Putamen (tissue), 1 donor: ENCODE measurements around the gene SRD5A3.
A peak's percentile ranks its signal among the peaks of the same experiment; 100 is the strongest.

Source experiments
- DNase-seq: peaks from one replicate; pipeline ENCODE4 v3.0.0-alpha.2; 2016; ENCODE audit warnings: low spot score

SRD5A3 gene

DNA sequence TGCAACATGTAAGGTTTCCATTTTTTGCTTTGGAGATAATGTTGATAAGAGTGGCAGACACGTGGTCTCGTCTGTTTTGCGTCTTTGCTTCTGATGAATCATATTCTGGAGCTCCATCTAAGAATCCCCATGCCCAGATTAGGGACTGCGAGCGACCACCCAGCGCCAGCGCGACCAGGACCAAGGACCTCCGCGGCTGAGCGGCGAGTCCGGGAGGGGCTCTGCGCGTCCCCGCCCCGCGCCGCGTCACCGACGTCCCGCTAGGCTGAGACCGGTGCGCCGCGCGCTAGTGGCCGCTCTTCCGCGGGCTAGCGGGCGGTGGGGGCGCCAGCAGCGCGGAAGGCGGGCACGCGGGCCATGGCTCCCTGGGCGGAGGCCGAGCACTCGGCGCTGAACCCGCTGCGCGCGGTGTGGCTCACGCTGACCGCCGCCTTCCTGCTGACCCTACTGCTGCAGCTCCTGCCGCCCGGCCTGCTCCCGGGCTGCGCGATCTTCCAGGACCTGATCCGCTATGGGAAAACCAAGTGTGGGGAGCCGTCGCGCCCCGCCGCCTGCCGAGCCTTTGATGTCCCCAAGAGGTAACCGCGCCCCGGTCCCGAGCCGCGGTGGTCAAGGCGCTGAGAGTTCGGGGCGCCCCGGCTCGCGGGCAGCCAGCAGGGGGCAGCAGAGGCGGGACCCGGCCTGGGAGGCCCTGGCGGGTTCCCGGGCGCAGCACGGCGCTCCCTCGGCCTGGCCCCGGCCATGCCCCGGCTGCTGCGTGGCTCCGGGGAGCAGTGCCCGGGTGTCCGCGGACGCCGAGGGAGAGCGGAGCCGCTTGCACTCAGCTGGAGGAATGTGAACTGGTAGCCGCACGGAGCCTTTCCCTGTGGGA is at the start of gene SRD5A3:
TSS of gene SRD5A3 (plus strand) at position 263 of the 871 bp plus-strand sequence. CDS start at position 358, 95 bp downstream.
- peak; percentile 87 for DNase-seq

DNA sequence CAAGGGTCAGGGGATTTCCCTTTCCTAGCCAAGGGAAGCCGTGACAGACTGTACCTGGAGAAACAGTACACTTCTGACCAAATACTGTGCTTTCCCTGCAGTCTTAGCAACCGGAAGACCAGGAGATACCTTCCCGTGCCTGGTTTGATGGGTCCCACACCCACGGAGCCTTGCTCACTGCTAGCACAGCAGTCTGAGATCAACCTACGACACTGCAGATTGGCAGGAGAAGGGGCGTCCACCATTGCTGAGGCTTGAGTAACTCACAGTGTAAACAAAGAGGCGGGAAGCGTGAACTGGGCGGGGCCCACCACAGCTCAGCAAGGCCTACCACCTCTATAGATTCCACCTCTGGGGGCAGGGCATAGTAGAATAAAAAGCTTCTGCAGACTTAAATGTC is 48.7 kb upstream of the SRD5A3 start:
- DNase-seq = no peak

DNA sequence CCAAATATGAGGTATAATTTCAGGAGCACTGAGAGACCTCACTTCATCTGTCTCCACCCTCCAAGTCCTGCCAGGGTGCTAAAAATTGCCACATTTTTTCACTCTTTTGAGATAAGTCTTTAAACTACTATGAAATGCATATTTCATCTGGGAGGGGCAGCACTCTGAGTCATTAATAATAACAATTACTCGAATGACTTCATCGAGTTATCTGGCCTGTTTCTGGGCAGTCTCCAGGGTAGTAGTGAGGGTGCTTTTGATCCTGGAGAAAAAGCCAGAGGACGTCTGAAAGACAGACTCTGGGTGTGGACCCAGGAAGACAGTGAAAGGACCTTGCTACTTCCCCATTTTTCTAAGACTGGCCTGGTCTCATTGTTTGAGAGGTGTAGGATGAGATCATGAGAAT is 42.3 kb upstream of the SRD5A3 start:
- DNase-seq = no peak

DNA sequence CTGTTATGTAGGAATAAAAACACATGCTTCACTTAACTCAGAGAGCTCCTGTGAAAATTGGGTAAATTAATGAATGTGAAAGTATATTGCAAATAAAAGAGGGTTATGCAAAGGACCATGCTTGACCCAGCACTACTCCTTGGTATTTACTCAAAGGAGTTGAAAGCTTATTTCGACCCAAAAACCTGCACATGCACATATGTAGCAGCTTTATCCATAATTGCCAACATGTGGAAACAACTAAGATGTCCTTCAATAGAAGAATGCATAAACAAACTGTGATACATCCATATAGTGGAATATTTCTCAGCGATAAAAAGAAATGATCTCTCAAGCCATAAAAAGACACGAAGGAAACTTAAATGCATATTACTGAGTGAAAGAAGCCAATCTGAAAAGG is 41.7 kb upstream of the SRD5A3 start:
- no peak for DNase-seq

DNA sequence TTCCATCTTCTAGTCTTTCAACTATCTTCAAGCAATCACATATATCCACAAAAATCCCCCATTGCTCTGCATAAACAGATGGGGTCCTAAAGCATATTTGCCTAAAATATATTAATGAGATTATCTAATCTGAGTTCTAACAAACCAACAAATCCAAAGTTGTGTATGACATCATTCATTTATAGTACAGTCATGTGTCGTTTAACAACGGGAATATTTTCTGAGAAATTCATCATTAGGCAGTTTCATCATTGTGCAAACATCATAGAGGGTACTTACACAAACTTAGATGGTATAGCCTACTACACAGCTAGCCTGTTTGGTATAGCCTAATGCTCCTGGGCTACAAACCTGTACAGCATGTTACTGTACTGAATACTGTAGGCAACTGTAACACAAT is 38.0 kb upstream of the SRD5A3 start:
- DNase-seq = no peak

DNA sequence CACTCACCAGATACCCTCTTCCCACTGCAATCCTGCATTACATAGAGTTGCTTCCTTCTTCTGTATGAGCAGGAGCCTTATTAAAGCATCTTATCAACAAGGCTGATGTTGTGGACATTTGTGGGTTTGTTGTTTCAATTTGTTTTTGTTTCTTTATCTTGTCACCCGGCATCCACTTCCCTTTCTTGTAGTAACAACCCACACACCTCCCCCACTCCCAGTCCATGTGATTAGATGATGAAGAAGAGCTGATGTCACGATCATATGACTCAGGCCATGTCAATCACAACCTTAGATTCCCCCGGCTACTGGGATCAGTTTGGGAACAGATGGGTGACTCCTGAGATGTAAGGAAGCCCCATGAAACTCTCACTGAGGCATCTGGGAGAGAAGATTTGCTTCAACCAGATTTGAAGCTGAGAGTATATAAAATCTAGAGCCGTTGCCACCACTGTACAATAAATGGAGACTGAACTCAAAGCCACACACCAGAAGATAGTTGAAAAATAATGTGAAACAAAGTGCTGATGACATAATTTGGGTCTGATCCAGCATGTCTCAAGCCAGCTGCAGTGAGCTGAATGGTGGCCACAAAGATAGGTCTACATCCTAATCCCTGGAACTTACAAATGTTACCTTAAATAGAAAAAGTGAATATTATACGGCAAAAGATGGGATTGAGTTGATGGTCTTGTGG is 34.1 kb upstream of the SRD5A3 start:
- DNase-seq = peak; percentile 89

DNA sequence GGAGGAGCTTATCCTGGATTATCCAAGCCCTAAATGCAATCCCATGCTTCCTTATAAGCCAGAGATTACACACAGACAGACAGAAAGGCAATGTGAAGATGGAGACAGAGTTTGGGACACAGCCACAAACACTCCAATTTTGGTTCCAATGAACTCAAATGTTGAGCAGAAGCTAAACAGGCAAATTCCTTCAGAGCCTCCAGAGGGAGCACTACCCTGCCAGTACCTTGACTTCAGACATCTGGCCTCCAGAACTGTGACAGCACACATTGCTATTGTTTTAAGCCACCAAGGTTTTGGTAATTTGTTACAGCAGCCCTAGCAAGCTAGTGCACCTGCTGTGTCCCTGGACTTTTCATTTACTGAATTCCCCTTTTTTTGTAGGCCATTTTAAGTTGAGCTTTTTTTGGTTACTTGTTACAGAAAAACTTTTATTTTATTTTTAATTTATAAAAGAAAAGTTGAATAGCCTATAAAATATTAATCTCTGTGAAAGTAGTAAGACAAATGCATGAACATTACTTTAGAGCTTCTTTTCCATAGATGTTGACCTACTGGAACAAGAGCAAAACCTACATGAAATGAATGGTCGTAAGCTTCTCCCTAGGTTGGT is 33.4 kb upstream of the SRD5A3 start:
- DNase-seq = peak; percentile 78

DNA sequence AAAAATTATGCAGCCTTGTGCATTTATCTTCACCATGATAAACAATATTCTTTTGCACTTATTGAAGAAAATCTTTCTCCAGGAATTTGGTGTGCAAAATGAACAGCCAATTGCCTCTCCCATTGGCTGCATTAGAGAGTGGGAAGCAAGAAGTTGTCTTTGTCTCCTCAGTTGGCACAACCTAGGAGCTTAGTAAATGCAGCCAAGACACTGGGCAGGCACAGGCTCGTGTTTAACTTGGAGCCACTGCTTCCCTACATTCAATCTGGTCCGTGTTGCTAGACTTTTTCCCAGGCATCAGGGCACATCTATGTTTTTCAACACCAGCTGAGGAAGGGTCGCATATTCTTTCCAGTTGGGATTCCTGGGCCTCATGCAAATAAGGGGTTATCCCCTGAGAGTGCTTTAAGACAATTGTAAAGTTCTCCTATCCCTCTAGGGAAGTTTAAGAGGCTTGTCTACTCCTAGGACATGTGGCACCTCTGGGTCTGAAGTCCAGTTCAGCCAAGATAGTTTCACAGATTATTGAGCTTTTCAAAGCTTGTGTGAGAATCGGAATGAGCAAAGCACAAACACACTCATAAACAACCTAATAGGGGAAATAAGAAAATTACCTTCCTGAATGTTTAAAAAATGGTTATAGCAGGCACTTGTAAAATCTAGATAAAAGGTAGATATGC is 31.8 kb upstream of the SRD5A3 start:
- DNase-seq = no peak

DNA sequence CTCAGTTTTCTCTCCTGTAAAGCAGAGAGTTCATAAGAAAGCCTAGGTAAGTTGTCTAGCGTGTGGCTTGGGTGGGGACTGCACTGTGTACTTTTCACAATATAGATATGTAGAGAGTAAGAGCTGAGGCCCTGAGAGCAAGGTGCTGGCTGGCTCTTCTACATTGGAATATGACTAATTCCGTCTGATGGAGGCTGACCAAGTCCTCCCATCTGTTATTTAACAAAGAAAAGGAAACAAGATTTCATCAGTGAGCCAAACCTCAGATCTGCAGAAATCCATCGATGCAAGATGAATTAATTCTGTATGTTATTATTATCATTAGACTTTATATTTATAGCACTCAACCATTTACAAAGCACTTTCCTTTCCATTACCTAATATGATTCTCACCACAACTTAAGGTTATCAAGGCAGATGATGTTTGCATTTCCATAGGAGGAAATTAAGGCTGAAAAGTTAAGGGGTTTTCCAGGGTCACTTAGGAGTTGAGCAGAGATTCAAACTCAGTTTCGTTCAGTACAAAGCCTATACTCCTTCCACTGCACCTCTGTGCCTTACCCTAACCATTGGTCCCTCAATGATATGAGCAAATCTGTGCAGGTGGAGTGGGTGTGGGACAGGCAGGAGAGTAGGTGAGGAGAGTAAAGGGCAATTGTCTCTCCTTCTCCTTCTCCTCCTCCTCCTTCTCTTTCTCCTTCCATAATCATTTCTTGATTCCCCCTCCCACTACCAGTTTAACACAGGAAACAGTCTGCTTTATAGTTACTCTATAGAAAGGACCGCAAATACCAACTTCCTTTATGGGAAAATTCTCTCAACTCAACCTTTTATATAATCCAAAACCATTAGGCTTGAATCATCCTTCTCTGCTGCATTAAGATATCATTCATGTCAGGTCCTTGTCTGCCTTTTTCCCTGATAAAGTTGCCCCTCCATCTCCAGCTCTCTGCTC is 27.6 kb upstream of the SRD5A3 start:
- DNase-seq = no peak

DNA sequence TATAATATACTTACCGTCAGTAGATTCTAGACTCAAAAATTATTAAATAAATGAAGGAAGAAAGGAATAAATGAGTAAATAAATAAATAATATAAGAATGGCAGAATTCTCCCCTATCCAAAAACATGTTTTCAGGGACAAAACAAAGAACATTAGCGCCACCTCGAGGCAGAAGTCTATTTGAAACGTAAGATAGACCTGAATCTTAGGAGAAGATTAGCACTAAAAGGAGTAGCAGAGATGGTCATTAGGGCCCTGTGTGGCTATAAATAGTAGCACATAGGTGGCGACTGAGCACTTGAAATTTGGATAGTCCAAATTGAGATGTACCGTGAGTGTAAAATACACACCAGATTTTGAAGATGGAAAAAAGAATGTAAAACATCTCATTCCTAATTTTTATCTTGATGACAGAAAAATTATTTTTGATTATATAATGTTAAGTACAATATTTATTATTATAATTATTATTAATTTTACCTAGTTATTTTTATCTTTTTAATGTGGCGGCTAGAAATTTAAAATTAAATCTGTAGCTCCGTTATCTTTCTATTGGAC is 24.3 kb upstream of the SRD5A3 start:
- peak; percentile 76 for DNase-seq

DNA sequence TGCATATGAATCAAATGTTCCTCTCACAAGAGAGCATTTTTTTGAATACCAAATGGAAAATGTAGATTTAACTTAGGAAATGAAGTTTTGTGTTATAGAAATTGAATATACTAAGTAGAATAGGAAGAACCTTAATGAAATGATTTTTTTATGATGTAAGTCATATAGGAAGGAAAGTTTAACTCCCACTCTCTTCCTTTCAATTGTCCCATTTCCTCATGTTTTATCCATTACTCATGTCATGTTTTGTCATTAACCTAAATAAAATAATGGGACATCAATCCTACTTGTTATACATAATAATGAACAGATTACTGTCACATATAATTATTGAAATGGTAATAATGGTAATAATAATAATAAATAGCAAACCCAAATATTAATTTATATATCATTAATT is 22.7 kb upstream of the SRD5A3 start:
- no peak for DNase-seq

DNA sequence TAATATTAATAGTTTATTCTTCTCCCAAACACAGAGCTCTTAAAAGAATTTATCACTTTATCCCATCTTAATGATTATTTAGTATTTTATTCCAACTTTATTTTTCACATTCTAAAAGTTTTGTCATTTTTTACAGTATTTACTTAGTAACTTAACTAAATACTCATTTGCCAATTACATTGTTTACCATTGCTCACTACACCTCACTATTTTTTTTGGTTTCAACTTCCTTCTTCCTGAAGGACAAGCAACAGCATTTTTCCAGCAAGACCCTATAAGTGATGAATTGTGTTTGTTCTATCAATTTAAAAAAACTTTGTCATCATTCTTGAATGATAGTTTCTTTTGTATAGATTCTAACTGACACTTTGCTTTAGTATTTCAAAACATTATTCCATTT is 19.4 kb upstream of the SRD5A3 start:
- no peak for DNase-seq

DNA sequence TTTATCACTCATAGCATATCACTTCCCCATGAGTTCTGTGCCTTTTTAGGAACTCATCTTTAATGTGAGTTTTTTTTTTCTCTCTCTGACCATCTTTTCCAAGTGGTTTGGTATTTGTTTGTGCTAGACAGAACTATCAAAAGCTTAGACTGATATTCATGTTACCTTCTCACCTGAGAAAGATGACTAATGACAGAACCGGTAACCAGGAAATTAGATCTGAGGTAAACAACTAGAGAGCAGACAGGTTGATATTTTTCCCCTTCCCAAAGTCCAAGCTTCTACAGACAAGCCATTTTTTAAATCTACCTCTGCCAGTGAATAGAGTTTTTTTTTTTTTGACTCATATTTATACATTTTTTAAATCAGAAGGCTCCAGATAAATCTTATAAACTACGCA is 17.0 kb upstream of the SRD5A3 start:
- DNase-seq = no peak

DNA sequence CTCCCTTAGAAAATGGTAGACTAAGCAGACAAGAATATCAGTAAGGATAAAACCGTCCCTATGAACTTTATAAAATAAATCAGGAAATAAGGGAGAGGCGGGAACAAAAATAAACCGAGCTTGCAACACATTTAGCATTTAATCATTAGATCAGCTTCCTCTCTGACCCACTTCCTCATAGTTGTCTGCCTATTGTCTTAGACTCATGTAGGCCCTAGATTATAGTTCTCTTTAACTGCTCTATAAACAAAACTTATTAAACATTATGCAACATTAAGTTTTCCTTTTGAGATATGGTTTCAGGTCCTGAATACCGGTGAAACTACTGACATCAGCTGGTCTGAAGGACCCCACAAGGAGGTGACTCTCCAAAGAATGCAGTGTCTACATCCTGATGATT is 15.8 kb upstream of the SRD5A3 start:
- DNase-seq = no peak

DNA sequence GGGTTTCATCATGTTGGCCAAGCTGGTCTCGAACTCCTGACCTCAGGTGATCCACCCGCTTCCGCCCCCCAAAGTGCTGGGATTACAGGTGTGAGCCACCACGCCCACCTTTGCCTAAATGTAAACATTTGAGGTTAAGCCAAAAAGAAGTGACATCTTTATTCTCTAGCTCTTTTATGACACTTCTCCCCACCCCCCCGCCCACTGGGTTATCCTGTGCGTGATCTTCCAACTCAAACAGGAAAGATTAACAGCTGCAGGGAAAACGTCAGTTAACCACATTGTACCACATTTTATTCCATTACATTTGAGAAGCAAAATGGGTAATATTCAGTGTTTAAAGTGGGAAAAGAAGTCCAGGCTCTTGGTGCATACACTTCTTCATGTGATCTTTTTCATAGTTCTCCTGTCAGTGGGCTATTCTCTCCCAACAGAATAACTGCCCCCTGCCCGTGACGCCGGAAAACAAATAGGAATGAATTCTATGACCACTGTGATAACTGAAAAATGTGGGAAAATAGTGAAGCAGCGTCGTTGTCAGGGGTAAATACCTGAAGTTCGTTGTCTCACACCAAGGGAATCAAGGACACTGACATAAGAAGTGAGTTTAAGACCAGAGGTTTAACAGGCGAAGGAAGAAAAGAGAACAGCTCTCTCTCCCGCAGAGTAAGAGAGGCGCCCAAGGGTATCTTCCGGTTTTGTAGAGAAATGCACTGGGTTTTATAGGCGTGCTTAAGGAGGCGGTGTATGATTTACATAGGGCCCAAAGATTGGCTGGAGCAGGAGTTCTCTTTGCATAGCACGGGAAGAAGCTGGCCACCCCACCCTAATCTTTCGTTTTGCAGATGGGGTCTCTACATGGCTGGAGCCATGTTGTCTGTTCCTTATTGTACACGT is 9.7 kb upstream of the SRD5A3 start:
- DNase-seq = no peak

DNA sequence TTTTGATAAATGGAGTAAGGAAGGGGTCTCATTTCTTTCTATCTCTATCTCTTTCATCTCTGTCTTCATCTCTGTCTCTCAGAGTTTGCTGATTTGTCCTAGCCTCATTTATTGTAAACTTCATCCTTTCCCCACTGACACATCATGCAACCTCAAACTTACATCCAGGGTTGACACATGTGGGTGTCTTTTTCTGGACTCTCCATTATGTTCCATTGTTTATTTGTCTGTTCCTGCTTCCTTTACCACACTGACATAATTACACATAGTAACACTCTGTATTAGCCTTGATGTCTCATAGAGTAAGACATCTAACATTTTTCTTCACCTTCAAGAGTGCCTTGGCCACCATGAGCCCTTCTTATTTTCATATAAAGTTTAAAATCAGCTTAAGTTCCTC is 8.1 kb upstream of the SRD5A3 start:
- DNase-seq = no peak

DNA sequence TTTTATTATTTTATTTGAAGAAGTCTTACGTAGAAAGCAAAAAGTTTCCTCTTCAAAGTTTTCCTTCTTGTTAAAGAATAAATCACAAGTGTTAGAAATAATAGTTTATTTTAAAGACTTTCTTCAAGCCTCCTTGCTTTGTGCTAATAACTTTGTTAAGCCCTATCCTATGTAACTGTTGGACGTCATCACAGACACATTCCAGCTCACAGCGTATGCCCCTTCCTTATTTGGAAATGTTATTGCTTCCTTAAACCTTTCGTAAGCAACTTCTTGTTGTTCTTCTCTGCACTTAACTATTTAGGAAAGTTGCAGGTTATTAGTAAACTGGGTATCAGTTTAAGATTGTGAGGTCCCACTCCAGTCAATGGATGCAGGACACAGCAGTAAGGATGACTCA is 7.6 kb upstream of the SRD5A3 start:
- no peak for DNase-seq

DNA sequence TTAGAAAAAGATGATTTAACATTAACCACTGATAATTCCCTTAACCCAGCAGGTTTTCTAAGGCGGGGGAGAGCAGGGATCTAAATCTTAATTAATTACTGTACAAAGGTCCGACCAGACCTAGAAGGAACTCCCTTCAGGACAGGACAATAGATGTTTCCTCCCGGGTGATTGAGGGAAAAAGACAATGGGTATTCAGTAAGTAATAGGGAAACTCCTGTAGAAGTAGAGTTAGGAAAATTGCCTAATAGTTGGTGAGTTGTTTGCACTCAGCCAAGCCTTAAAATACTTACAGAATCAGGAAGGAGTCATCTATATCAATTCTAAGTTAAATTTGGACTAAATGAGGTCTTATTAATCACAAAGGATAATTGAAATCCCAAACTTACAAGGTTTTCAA is 5.8 kb upstream of the SRD5A3 start:
- DNase-seq = no peak

DNA sequence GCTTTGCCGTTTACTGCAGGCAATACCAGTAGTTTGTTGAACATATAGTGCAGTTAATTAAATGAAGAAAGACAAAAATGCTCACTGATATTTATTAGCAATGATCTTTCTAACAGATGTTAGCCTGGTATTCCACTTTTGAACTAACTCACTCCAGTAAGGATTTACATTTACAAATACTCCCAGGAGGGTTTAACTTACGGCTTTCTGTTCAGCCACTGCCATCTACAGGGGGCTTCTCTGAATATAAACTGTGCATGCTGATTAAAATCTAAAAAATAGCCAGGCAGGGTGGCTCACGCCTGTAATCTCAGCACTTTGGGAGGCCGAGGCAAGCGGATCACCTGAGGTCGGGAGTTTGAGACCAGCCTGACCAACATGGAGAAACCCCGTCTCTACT is 2.2 kb upstream of the SRD5A3 start:
- no peak for DNase-seq

DNA sequence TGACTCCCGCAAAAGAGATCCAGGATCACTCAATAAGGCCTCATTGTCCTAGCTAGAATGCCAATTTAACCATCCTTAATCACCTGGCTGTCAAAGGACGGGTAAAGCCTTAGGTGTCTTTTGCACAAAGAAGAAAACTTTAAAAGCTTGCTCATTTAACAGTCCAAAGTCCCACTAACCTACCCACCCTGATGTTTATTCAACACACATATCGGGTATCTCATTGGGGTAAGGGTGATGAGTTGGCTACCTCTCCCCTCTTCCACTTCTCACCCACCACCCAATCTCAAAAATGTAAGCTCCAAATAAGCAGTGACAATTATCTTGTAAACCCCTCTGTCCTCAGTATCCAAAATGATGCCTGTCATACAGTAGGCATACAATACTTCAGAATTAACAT is 988 bp upstream of the SRD5A3 start:
- DNase-seq = no peak
